HCT116 (cell line): Measurements from ENCODE around the gene XPO1. TPM values are rescaled to one million over a fixed set of nuclear protein-coding genes. Genes with fewer than 3 reads are reported as not detected.

ENCODE experiments used
- ATAC-seq: fragments of 200-7000 bp; cut with Tn5 transposase; 2 replicates; pipeline ENCODE4 v1.9.1; 2020; ENCODE audit warnings: mild to moderate bottlenecking, moderate library complexity
- BruUV-seq: library from RNA; stranded (reverse); fragments of 400-500 nt; replicated peaks from 2 replicates; lab custom pipeline; 2021; lab: Mats Ljungman, UMichigan
- CTCF ChIA-PET: fragments of 300-600 bp; sonication (Branson Sonifier 250); formaldehyde crosslinking; loops from one replicate; lab custom pipeline; 2021; ENCODE audit warnings: antibody characterized with exemption; lab: Charles Lee
- POLR2A ChIA-PET: fragments of 300-600, 350-600 bp; sonication (Branson Sonifier 250); formaldehyde crosslinking; loops from one replicate; lab custom pipeline; 2021; ENCODE audit warnings: antibody characterized with exemption; lab: Charles Lee
- RAD21 ChIA-PET, 2 experiments: fragments of 300-600 bp; sonication (Branson Sonifier 250); formaldehyde crosslinking; loops; one replicate each; lab custom pipeline; 2023; ENCODE audit warnings: low total read pairs in 2 of 2; ENCODE audit not compliant: uncharacterized antibody in 2 of 2, unreplicated experiment in 2 of 2, low non-redundant PET in 1 of 2; lab: Charles Lee
- DNase-seq: peaks from one replicate; pipeline ENCODE4 v3.0.0-alpha.2; 2010; ENCODE audit warnings: low read depth, low spot score
- H2AFZ ChIP-seq: fragments of 200-600 bp; shearing (Covaris generic), sonication (generic); 2 replicates; pipeline ENCODE4 v1.6.1; 2017; ENCODE audit warnings: low read depth, mixed run types, mixed read lengths, antibody characterized with exemption, low read length; ENCODE audit not compliant: poor library complexity, severe bottlenecking
- H3K27ac ChIP-seq: 2 replicates; pipeline ENCODE4 v1.5.1; 2012; ENCODE audit warnings: low read depth, low read length
- H3K27me3 ChIP-seq: fragments of 200-600 bp; sonication (generic); 2 replicates; pipeline ENCODE4 v1.6.1; 2016; ENCODE audit warnings: mixed run types, low read length, mixed read lengths; ENCODE audit not compliant: insufficient read depth
- H3K36me3 ChIP-seq, 2 experiments: fragments of 200-500 bp in 1 of 2; fragments of 200-600 bp in 1 of 2; sonication (Bioruptor generic) in 1 of 2; sonication (generic) in 1 of 2; 2 replicates each; pipeline versions ENCODE4 v1.5.1 to v1.6.1; 2014 to 2016; ENCODE audit warnings: low read length in 2 of 2, inconsistent platforms in 1 of 2, mixed read lengths in 1 of 2, mixed run types in 1 of 2; ENCODE audit not compliant: insufficient read depth in 2 of 2, control insufficient read depth in 1 of 2
- H3K4me1 ChIP-seq, 2 experiments: fragments of 200-600 bp in 1 of 2; sonication (generic) in 1 of 2; 2 replicates each; pipeline versions ENCODE4 v1.5.1 to v1.6.1; 2012 to 2017; ENCODE audit warnings: low read length in 2 of 2, inconsistent platforms in 1 of 2, mild to moderate bottlenecking in 1 of 2, mixed read lengths in 1 of 2, mixed run types in 1 of 2, moderate library complexity in 1 of 2; ENCODE audit not compliant: insufficient read depth in 2 of 2, control insufficient read depth in 1 of 2
- H3K4me2 ChIP-seq: fragments of 200-600 bp; sonication (generic); 2 replicates; pipeline ENCODE4 v1.6.1; 2017; ENCODE audit warnings: mixed run types, low read length, mixed read lengths
- H3K4me3 ChIP-seq, 2 experiments: fragments of 200-600 bp in 1 of 2; sonication (generic) in 1 of 2; replicated peaks in 1 of 2; 2 replicates each; pipeline ENCODE4 v1.5.1; 2011 to 2016; ENCODE audit warnings: low read length in 2 of 2, control low read depth in 1 of 2, low read depth in 1 of 2, mild to moderate bottlenecking in 1 of 2, mixed read lengths in 1 of 2, mixed run types in 1 of 2
- H3K79me2 ChIP-seq: fragments of 200-600 bp; sonication (generic); 2 replicates; pipeline ENCODE4 v1.6.1; 2017; ENCODE audit warnings: mild to moderate bottlenecking, mixed run types, low read length, moderate library complexity, mixed read lengths; ENCODE audit not compliant: insufficient read depth
- H3K9ac ChIP-seq: fragments of 200-600 bp; sonication (generic); 2 replicates; pipeline ENCODE4 v1.6.1; 2016; ENCODE audit warnings: low read length, mixed read lengths
- H3K9me2 ChIP-seq: fragments of 200-600 bp; sonication (generic), shearing (Covaris generic); 2 replicates; pipeline ENCODE4 v1.6.1; 2017; ENCODE audit warnings: mixed run types, mild to moderate bottlenecking, moderate library complexity; ENCODE audit not compliant: insufficient read depth
- H3K9me3 ChIP-seq, 2 experiments: fragments of 200-500 bp in 1 of 2; fragments of 200-600 bp in 1 of 2; sonication (Bioruptor generic) in 1 of 2; sonication (generic) in 1 of 2; 2 replicates each; pipeline ENCODE4 v1.6.1; 2014 to 2017; ENCODE audit warnings: low read length in 2 of 2, mixed read lengths in 2 of 2, inconsistent platforms in 1 of 2, low read depth in 1 of 2, mild to moderate bottlenecking in 1 of 2, mixed run types in 1 of 2, moderate library complexity in 1 of 2; ENCODE audit not compliant: control insufficient read depth in 1 of 2, insufficient read depth in 1 of 2
- H4K20me1 ChIP-seq: fragments of 200-600 bp; sonication (generic), shearing (Covaris generic); 2 replicates; pipeline ENCODE4 v1.6.1; 2017; ENCODE audit warnings: mixed run types, mild to moderate bottlenecking, moderate library complexity; ENCODE audit not compliant: insufficient read depth
- CBX3 ChIP-seq: IDR thresholded peaks from 2 replicates; pipeline ENCODE4 v1.6.1; 2012; ENCODE audit warnings: low read depth
- CEBPB ChIP-seq: IDR thresholded peaks from 2 replicates; pipeline ENCODE4 v1.6.1; 2012; ENCODE audit warnings: low read depth
- CTCF ChIP-seq, 3 experiments: fragments of 200-600 bp in 1 of 3; sonication (generic) in 1 of 3; IDR thresholded peaks in 2 of 3; conservative IDR thresholded peaks in 1 of 3; 2 replicates each; pipeline ENCODE4 v1.5.1; 2012 to 2017; ENCODE audit warnings: low read depth in 2 of 3, low read length in 2 of 3, antibody characterized with exemption in 1 of 3, borderline replicate concordance in 1 of 3, control low read depth in 1 of 3, mild to moderate bottlenecking in 1 of 3, mixed read lengths in 1 of 3, mixed run types in 1 of 3, moderate library complexity in 1 of 3; ENCODE audit not compliant: insufficient read depth in 1 of 3
- ELF1 ChIP-seq: IDR thresholded peaks from 2 replicates; pipeline ENCODE4 v1.6.1; 2012; ENCODE audit warnings: low read depth, borderline replicate concordance
- JUND ChIP-seq: IDR thresholded peaks from 2 replicates; pipeline ENCODE4 v1.6.1; 2012
- MAX ChIP-seq: IDR thresholded peaks from 2 replicates; pipeline ENCODE4 v1.6.1; 2012
- SRF ChIP-seq: IDR thresholded peaks from 2 replicates; pipeline ENCODE4 v1.6.1; 2012; ENCODE audit warnings: low read depth
- ZFX ChIP-seq: fragments of 450-650 bp; IDR thresholded peaks from 2 replicates; pipeline ENCODE4 v1.6.1; 2017
- ZNF274 ChIP-seq: fragments of 200-500 bp; sonication (Bioruptor generic); IDR thresholded peaks from 2 replicates; pipeline ENCODE4 v1.6.1; 2014; ENCODE audit warnings: mild to moderate bottlenecking, low read depth, low read length, inconsistent platforms
- intact Hi-C: fragments of 100-400 bp; cut with micrococcal nuclease; formaldehyde crosslinking; loops from 2 replicates; pipeline ENCODE4 v1.10.0; 2022
- total RNA-seq: library from RNA; stranded (reverse); gene quantifications from one replicate; pipeline ENCODE4 v1.2.1, GENCODE V29; 2021; ENCODE audit not compliant: unreplicated experiment
- TF ChIP-seq, protein P1 (sequence below): IDR thresholded peaks from 2 replicates; pipeline ENCODE4 v1.6.1; 2011; ENCODE audit warnings: mild to moderate bottlenecking, low read length, moderate library complexity; ENCODE audit not compliant: insufficient replicate concordance; ENCODE audit errors: extremely low read depth

Gene XPO1
- total RNA-seq, 1 experiment from 2014 or later, result 184 TPM

DNA sequence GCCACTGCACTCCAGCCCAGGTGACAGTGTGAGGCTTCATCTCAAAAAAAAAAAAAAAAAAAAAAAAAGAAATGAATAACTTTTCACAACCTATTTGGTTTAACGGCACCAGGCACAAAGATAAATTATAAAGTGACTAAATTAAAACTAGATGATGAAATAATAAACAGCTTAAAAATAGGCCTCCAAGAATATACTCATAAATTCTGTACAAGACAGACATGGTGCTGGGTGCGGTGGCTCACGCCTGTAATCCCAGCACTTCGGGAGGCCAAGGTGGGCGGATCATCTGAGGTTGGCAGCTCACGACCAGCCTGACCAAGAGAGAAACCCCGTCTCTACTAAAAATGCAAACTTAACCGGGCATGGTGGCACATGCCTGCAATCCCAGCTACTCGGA, 87.0 kb downstream of the XPO1 start (continued):
- no peak for TF ChIP-seq CTCF (IDR thresholded peaks at IDR 0.05 in 2 of 3, conservative IDR thresholded peaks at IDR 0.05 in 1 of 3; ENCODE audit: borderline replicate concordance in 1 of 3, insufficient read depth in 1 of 3, low read depth in 2 of 3, low read length in 2 of 3)
- TF ChIP-seq SRF, result no peak
- TF ChIP-seq CBX3, result no peak

DNA sequence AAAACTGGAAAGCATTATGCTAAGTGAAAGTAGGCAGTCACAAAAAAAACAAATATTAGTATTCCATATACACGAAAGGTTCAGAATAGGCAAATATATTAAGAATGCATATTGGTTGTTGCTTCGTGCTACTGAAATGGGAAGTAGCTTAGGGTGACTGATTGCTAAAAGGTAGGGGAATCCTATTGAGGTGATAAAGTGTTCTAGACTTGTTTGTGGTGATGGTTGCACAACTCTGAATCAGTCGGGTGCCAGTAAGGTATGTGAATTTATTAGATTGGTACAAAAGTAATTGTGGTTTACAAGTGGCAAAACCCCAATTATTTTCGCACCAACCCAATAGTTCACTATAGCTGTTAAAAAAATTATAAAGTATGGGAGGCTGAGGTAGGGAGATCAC, 88.0 kb downstream of the XPO1 start:
- H2AFZ ChIP-seq, result no peak overlapping the region
- TF ChIP-seq SRF, result no peak
- no peak for TF ChIP-seq CEBPB
- no peak for TF ChIP-seq ZFX
- TF ChIP-seq MAX, result no peak
- TF ChIP-seq, protein P1, sequence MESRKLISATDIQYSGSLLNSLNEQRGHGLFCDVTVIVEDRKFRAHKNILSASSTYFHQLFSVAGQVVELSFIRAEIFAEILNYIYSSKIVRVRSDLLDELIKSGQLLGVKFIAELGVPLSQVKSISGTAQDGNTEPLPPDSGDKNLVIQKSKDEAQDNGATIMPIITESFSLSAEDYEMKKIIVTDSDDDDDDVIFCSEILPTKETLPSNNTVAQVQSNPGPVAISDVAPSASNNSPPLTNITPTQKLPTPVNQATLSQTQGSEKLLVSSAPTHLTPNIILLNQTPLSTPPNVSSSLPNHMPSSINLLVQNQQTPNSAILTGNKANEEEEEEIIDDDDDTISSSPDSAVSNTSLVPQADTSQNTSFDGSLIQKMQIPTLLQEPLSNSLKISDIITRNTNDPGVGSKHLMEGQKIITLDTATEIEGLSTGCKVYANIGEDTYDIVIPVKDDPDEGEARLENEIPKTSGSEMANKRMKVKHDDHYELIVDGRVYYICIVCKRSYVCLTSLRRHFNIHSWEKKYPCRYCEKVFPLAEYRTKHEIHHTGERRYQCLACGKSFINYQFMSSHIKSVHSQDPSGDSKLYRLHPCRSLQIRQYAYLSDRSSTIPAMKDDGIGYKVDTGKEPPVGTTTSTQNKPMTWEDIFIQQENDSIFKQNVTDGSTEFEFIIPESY, result no peak
- no peak for TF ChIP-seq JUND
- TF ChIP-seq ELF1, result no peak
- TF ChIP-seq ZNF274, result no peak
- TF ChIP-seq, all 23 proteins: peak for 0
- no TSS peak for BruUV-seq
- H4K20me1 ChIP-seq, result 0 out of 2 replicates have a peak, but pooled peaks cover 4% of the 10 kb centered on the region
- intact Hi-C loops, result no loop called here
- H3K79me2 ChIP-seq, result peaks cover 99% of the 10 kb centered on the region
- H3K4me3 ChIP-seq, result no peak overlapping the region
- H3K9me3 ChIP-seq, result no peaks in the 10 kb centered on the region
- no peaks in the 10 kb centered on the region for H3K9me2 ChIP-seq
- no peak overlapping the region for H3K4me2 ChIP-seq
- no peaks in the 10 kb centered on the region for H3K27me3 ChIP-seq
- H3K4me1 ChIP-seq, result peaks cover 0 to 14% of the 10 kb centered on the region in 2 experiments; a peak in 2 of 4 replicates
- no peak for DNase-seq
- no peak overlapping the region for H3K9ac ChIP-seq
- ATAC-seq, result no peak
- RAD21 ChIA-PET, result no interaction called here
- no peak overlapping the region for H3K27ac ChIP-seq
- CTCF ChIA-PET, result no interaction called here
- POLR2A ChIA-PET, result no interaction called here
- H3K36me3 ChIP-seq, result peaks cover 0 to 7% of the 10 kb centered on the region in 2 experiments; a peak in 1 of 4 replicates
